B cell (primary cell): ENCODE data around the gene ADAMTS17. TPM values are rescaled to one million over a fixed set of nuclear protein-coding genes. Genes with fewer than 3 reads are reported as not detected.

Source experiments
- ATAC-seq: fragments of 200-7000 bp; cut with Tn5 transposase; one replicate; pipeline ENCODE4 v1.10.0; 2021; ENCODE audit warnings: low read depth, mild to moderate bottlenecking, moderate number of reproducible peaks, moderate library complexity
- CTCF ChIA-PET: fragments of 350-600 bp; sonication (Branson Sonifier 250); formaldehyde crosslinking; loops from one replicate; lab custom pipeline; 2021; ENCODE audit warnings: antibody characterized with exemption, inconsistent platforms; lab: Charles Lee
- POLR2A ChIA-PET: fragments of 350-600 bp; sonication (Branson Sonifier 250); formaldehyde crosslinking; loops from one replicate; lab custom pipeline; 2021; ENCODE audit warnings: antibody characterized with exemption; lab: Charles Lee
- DNase-seq: peaks from one replicate; pipeline ENCODE4 v3.0.0; 2013
- H2AFZ ChIP-seq: 2 replicates; pipeline ENCODE4 v1.6.1; 2012; ENCODE audit warnings: mild to moderate bottlenecking, low read depth, low read length; ENCODE audit not compliant: insufficient read depth, poor library complexity, severe bottlenecking
- H3K27ac ChIP-seq, 2 donors: 1 replicate in 1 of 2; 2 replicates in 1 of 2; pipeline ENCODE4 v1.5.1; 2012 to 2013; ENCODE audit warnings: low read length in 2 of 2, mild to moderate bottlenecking in 2 of 2, moderate library complexity in 1 of 2
- H3K27me3 ChIP-seq, 4 experiments: fragments of 200-600 bp in 1 of 4; sonication (generic) in 1 of 4; replicated peaks in 1 of 4; 1 replicate in 2 of 4; 2 replicates in 2 of 4; pipeline versions ENCODE4 v1.6.1 to v1.7.0; 2013 to 2016; ENCODE audit warnings: low read length in 3 of 4, mild to moderate bottlenecking in 2 of 4, mixed read lengths in 1 of 4, moderate library complexity in 1 of 4; ENCODE audit not compliant: insufficient read depth in 4 of 4, control insufficient read depth in 3 of 4; ENCODE audit errors: control extremely low read depth in 1 of 4
- H3K36me3 ChIP-seq, 2 experiments: replicated peaks in 1 of 2; 1 replicate in 1 of 2; 2 replicates in 1 of 2; pipeline versions ENCODE4 v1.6.1 to v1.7.1; 2013; ENCODE audit warnings: low read length in 1 of 2; ENCODE audit not compliant: insufficient read depth in 2 of 2, control insufficient read depth in 1 of 2; ENCODE audit errors: control extremely low read depth in 1 of 2, extremely low read depth in 1 of 2
- H3K4me1 ChIP-seq, 2 donors: fragments of 200-600 bp in 1 of 2; sonication (generic) in 1 of 2; 1 replicate in 1 of 2; 2 replicates in 1 of 2; pipeline versions ENCODE4 v1.5.1 to v1.6.1; 2013 to 2017; ENCODE audit warnings: low read length in 2 of 2; ENCODE audit not compliant: control insufficient read depth in 2 of 2, insufficient read depth in 2 of 2
- H3K4me2 ChIP-seq: replicated peaks from 2 replicates; pipeline ENCODE3; 2012; ENCODE audit warnings: mild to moderate bottlenecking, low read depth, low read length; ENCODE audit not compliant: poor library complexity, severe bottlenecking
- H3K4me3 ChIP-seq, 5 experiments: fragments of 200-600 bp in 1 of 5; sonication (generic) in 1 of 5; 1 replicate in 3 of 5; 2 replicates in 2 of 5; pipeline versions ENCODE4 v1.5.1 to v1.7.0; 2011 to 2016; ENCODE audit warnings: low read length in 4 of 5, mild to moderate bottlenecking in 4 of 5, low read depth in 2 of 5, control low read depth in 1 of 5, moderate library complexity in 1 of 5; ENCODE audit not compliant: insufficient read depth in 1 of 5; ENCODE audit errors: control extremely low read depth in 1 of 5, extremely low read depth in 1 of 5
- H3K79me2 ChIP-seq: fragments of 200-600 bp; sonication (generic); one replicate; pipeline ENCODE4 v1.6.0; 2016; ENCODE audit warnings: low read length; ENCODE audit not compliant: control insufficient read depth, insufficient read depth
- H3K9ac ChIP-seq: fragments of 200-600 bp; sonication (generic); 2 replicates; pipeline ENCODE4 v1.6.1; 2017; ENCODE audit warnings: mild to moderate bottlenecking, low read length, moderate library complexity
- H3K9me3 ChIP-seq, 3 donors: one replicate each; pipeline versions ENCODE4 v1.6.1 to v1.7.1; 2013; ENCODE audit warnings: low read length in 2 of 3; ENCODE audit not compliant: control insufficient read depth in 2 of 3, insufficient read depth in 1 of 3; ENCODE audit errors: control extremely low read depth in 1 of 3
- H4K20me1 ChIP-seq: 2 replicates; pipeline ENCODE4 v1.6.0; 2012; ENCODE audit warnings: mild to moderate bottlenecking, low read length; ENCODE audit not compliant: insufficient read depth, control insufficient read depth, poor library complexity, severe bottlenecking
- H3K27ac Mint-ChIP-seq: one replicate; pipeline ENCODE4 v1.8.0; 2021; ENCODE audit warnings: mixed read lengths
- H3K27me3 Mint-ChIP-seq: one replicate; pipeline ENCODE4 v1.8.0; 2021; ENCODE audit warnings: mixed read lengths
- H3K4me1 Mint-ChIP-seq: one replicate; pipeline ENCODE4 v1.8.0; 2021; ENCODE audit warnings: mixed read lengths
- H3K4me3 Mint-ChIP-seq: one replicate; pipeline ENCODE4 v1.8.0; 2021; ENCODE audit warnings: mixed read lengths
- H3K9me3 Mint-ChIP-seq: one replicate; pipeline ENCODE4 v1.8.0; 2022; ENCODE audit warnings: mixed read lengths; ENCODE audit not compliant: insufficient read depth
- CTCF ChIP-seq: fragments of 200-600 bp; IDR thresholded peaks from one replicate; pipeline ENCODE4 v1.8.0; 2022; ENCODE audit warnings: antibody characterized with exemption, mild to moderate bottlenecking
- EZH2 ChIP-seq: IDR thresholded peaks from 2 replicates; pipeline ENCODE4 v1.6.1; 2012; ENCODE audit warnings: borderline replicate concordance, low read depth, mild to moderate bottlenecking, moderate library complexity, low read length; ENCODE audit not compliant: insufficient read depth, poor library complexity, severe bottlenecking
- WGBS: methylation state at CpG from one replicate; pipeline ENCODE4 v1.1.5; 2013; ENCODE audit warnings: missing lambda C conversion rate; ENCODE audit not compliant: insufficient coverage; 5-methylcytosine and 5-hydroxymethylcytosine counted together
- intact Hi-C: fragments of 100-400 bp; cut with micrococcal nuclease; formaldehyde crosslinking; loops from one replicate; pipeline ENCODE4 v1.10.0; 2022
- polyA plus RNA-seq: library from polyadenylated mRNA; depleted of rRNA; stranded (reverse); fragments of >200 nt; gene quantifications from 2 replicates; pipeline ENCODE4 v1.2.3, GENCODE V29; 2012
- total RNA-seq, 2 donors: library from RNA; stranded (reverse); fragments of 120-200 nt in 1 of 2; gene quantifications; 1 replicate in 1 of 2; 2 replicates in 1 of 2; pipeline versions ENCODE4 v1.2.3 to v1.2.4, GENCODE V29; 2013 to 2022

ADAMTS17 gene
- total and polyA plus RNA-seq, 2 donors (not counting 1 experiment from before 2014, with no cell fraction given): 0.10 TPM; not detected in 1

GRCh38 chr15:100061944-100062343, 279.8 kb downstream of the ADAMTS17 start:
- CTCF ChIA-PET: no interaction called here
- peaks cover 0 to 2% (median 0%) of the 10 kb centered on the region in 3 donors for H3K9me3 ChIP-seq
- Mint-ChIP-seq H3K9me3 (peaks cover 3% of the 10 kb centered on the region), H3K4me1 (no peaks in the 10 kb centered on the region), H3K27me3 (peaks cover 14% of the 10 kb centered on the region), H3K27ac (no peak overlapping the region), H3K4me3 (no peak overlapping the region)
- no peak overlapping the region for H3K27ac ChIP-seq
- H3K4me3 ChIP-seq: no peak overlapping the region
- no peaks in the 10 kb centered on the region for H3K4me1 ChIP-seq
- 68% methylated on average over 5 of the region's 5 CpGs for WGBS
- H4K20me1 ChIP-seq: no peaks in the 10 kb centered on the region
- no peak overlapping the region for H2AFZ ChIP-seq
- peaks cover 0 to 9% (median 0%) of the 10 kb centered on the region in 4 experiments for H3K27me3 ChIP-seq
- H3K79me2 ChIP-seq: no peaks in the 10 kb centered on the region
- H3K9ac ChIP-seq: no peak overlapping the region
- ATAC-seq (no peak), DNase-seq (no peak)
- POLR2A ChIA-PET: no interaction called here
- intact Hi-C loops: no loop called here
- H3K36me3 ChIP-seq: no peaks in the 10 kb centered on the region
- H3K4me2 ChIP-seq: no peak overlapping the region
- no peak for TF ChIP-seq CTCF
- no peak for TF ChIP-seq EZH2

- Histone ChIP-seq H3K27me3 (peaks cover 0 to 9% (median 0%) of the 10 kb centered on the region in 4 experiments), H3K27ac (no peak overlapping the region), H4K20me1 (no peaks in the 10 kb centered on the region), H2AFZ (no peak overlapping the region), H3K4me3 (no peak overlapping the region), H3K36me3 (no peaks in the 10 kb centered on the region), H3K9me3 (peaks cover 0 to 2% (median 0%) of the 10 kb centered on the region in 3 donors), H3K4me2 (no peak overlapping the region), H3K4me1 (no peaks in the 10 kb centered on the region), H3K9ac (no peak overlapping the region), H3K79me2 (no peaks in the 10 kb centered on the region)
- DNase-seq (no peak), ATAC-seq (no peak)
- TF ChIP-seq CTCF (no peak), EZH2 (no peak)
- ChIA-PET CTCF (no interaction called here), POLR2A (no interaction called here)
- Mint-ChIP-seq H3K27ac (no peak overlapping the region), H3K4me3 (no peak overlapping the region), H3K27me3 (peaks cover 19% of the 10 kb centered on the region), H3K4me1 (no peaks in the 10 kb centered on the region), H3K9me3 (no peaks in the 10 kb centered on the region)
- intact Hi-C loops: no loop called here
- WGBS: 64% methylated on average over 8 of the region's 10 CpGs
Measured at GRCh38 chr15:100060276-100060926, 281.4 kb downstream of the ADAMTS17 start.
